Endothelial cell of umbilical vein (primary cell): ENCODE data around the gene PGS1. TPM values are rescaled to one million over a fixed set of nuclear protein-coding genes. Genes with fewer than 3 reads are reported as not detected.

Experiments used
- BruUV-seq: library from RNA; stranded (reverse); fragments of 400-500 nt; replicated peaks from 2 replicates; lab custom pipeline; 2021; lab: Mats Ljungman, UMichigan
- CTCF ChIA-PET: fragments of 300-600, 350-600 bp; sonication (Branson Sonifier 250); formaldehyde crosslinking; loops from one replicate; lab custom pipeline; 2021; ENCODE audit warnings: antibody characterized with exemption, inconsistent platforms; lab: Charles Lee
- POLR2A ChIA-PET: fragments of 300-600, 350-600 bp; sonication (Branson Sonifier 250); formaldehyde crosslinking; loops from one replicate; lab custom pipeline; 2021; ENCODE audit warnings: antibody characterized with exemption, inconsistent platforms; lab: Charles Lee
- DNase-seq: peaks from one replicate; pipeline ENCODE4 v3.0.0-alpha.2; 2011; ENCODE audit warnings: low read depth, low spot score
- FAIRE-seq: peaks from 2 replicates; lab custom pipeline; 2011; peaks lifted over from hg19 to GRCh38; lab: Jason Lieb, UNC
- H2AFZ ChIP-seq: 2 replicates; pipeline ENCODE4 v1.6.0; 2012; ENCODE audit warnings: low read depth, low read length, control low read depth, inconsistent platforms
- H3K27ac ChIP-seq: 2 replicates; pipeline ENCODE4 v1.5.1; 2011; ENCODE audit warnings: low read depth, mild to moderate bottlenecking, control low read depth, low read length, moderate library complexity; ENCODE audit not compliant: insufficient read depth
- H3K27me3 ChIP-seq, 2 experiments: 2 replicates each; pipeline versions ENCODE4 v1.6.0 to v1.6.1; 2011; ENCODE audit warnings: low read length in 2 of 2, mixed read lengths in 1 of 2; ENCODE audit not compliant: control insufficient read depth in 2 of 2, insufficient read depth in 2 of 2
- H3K36me3 ChIP-seq, 2 experiments: 2 replicates in 1 of 2; 3 replicates in 1 of 2; pipeline ENCODE4 v1.5.1; 2011; ENCODE audit warnings: low read length in 2 of 2, mild to moderate bottlenecking in 1 of 2, moderate library complexity in 1 of 2; ENCODE audit not compliant: control insufficient read depth in 2 of 2, insufficient read depth in 2 of 2; ENCODE audit errors: extremely low read depth in 1 of 2
- H3K4me1 ChIP-seq: 3 replicates; pipeline ENCODE4 v1.5.1; 2011; ENCODE audit warnings: mild to moderate bottlenecking, low read length; ENCODE audit not compliant: control insufficient read depth, insufficient read depth; ENCODE audit errors: extremely low read depth
- H3K4me2 ChIP-seq: 2 replicates; pipeline ENCODE4 v1.6.1; 2011; ENCODE audit warnings: low read length, control low read depth, mixed read lengths; ENCODE audit not compliant: insufficient read depth
- H3K4me3 ChIP-seq, 3 experiments: fragments of 200-600 bp in 1 of 3; sonication (generic), shearing (Covaris generic) in 1 of 3; replicated peaks in 1 of 3; 2 replicates each; pipeline ENCODE4 v1.5.1; 2011 to 2016; ENCODE audit warnings: control low read depth in 3 of 3, low read length in 3 of 3, mild to moderate bottlenecking in 2 of 3, inconsistent platforms in 1 of 3, low read depth in 1 of 3, moderate library complexity in 1 of 3; ENCODE audit not compliant: insufficient read depth in 1 of 3
- H3K79me2 ChIP-seq: 2 replicates; pipeline ENCODE4 v1.6.0; 2012; ENCODE audit warnings: low read length, inconsistent platforms; ENCODE audit not compliant: control insufficient read depth, insufficient read depth
- H3K9ac ChIP-seq: replicated peaks from 2 replicates; pipeline ENCODE3; 2011; ENCODE audit warnings: low read length, control low read depth; ENCODE audit not compliant: insufficient read depth; ENCODE audit errors: extremely low read depth
- H3K9me1 ChIP-seq: replicated peaks from 3 replicates; pipeline ENCODE4 v1.6.0; 2011; ENCODE audit warnings: mild to moderate bottlenecking, low read length; ENCODE audit not compliant: control insufficient read depth, insufficient read depth; ENCODE audit errors: extremely low read depth
- H3K9me3 ChIP-seq: replicated peaks from 2 replicates; pipeline ENCODE4 v1.5.1; 2012; ENCODE audit warnings: low read length, inconsistent platforms; ENCODE audit not compliant: control insufficient read depth, insufficient read depth
- H4K20me1 ChIP-seq: replicated peaks from 2 replicates; pipeline ENCODE3; 2011; ENCODE audit warnings: mild to moderate bottlenecking, low read length; ENCODE audit not compliant: control insufficient read depth, insufficient read depth; ENCODE audit errors: extremely low read depth
- CTCF ChIP-seq, 2 donors: IDR thresholded peaks; 1 replicate in 1 of 2; 2 replicates in 1 of 2; pipeline ENCODE4 v1.5.1; 2011; ENCODE audit warnings: low read length in 2 of 2, mild to moderate bottlenecking in 2 of 2, moderate library complexity in 2 of 2, control low read depth in 1 of 2, inconsistent platforms in 1 of 2, low read depth in 1 of 2; ENCODE audit not compliant: insufficient read depth in 1 of 2; ENCODE audit errors: extremely low read depth in 1 of 2
- EZH2 ChIP-seq: IDR thresholded peaks from 2 replicates; pipeline ENCODE4 v1.6.1; 2012; ENCODE audit warnings: borderline replicate concordance, low read depth, mild to moderate bottlenecking, moderate library complexity, low read length, inconsistent platforms; ENCODE audit not compliant: severe bottlenecking
- FOS ChIP-seq: IDR thresholded peaks from 2 replicates; pipeline ENCODE4 v1.6.1; 2011; ENCODE audit warnings: mild to moderate bottlenecking, low read length, moderate library complexity, borderline replicate concordance; ENCODE audit not compliant: insufficient read depth
- GATA2 ChIP-seq: IDR thresholded peaks from 2 replicates; pipeline ENCODE4 v1.7.0; 2011; ENCODE audit warnings: low read depth, mild to moderate bottlenecking, moderate library complexity, mixed read lengths, low read length; ENCODE audit not compliant: insufficient read length, insufficient read depth
- JUN ChIP-seq: IDR thresholded peaks from 2 replicates; pipeline ENCODE4 v1.6.1; 2011; ENCODE audit warnings: borderline replicate concordance, low read depth; ENCODE audit not compliant: insufficient read length, insufficient read depth
- MAX ChIP-seq: IDR thresholded peaks from 2 replicates; pipeline ENCODE4 v1.6.1; 2011; ENCODE audit not compliant: insufficient read depth, insufficient read length
- dilution Hi-C: fragments of 300-500 bp; cut with MboI; formaldehyde crosslinking; loops from one replicate; pipeline ENCODE4 v1.15.0; 2019; ENCODE audit warnings: low sequenced_read_pairs; ENCODE audit not compliant: extremely low pct_ligation_motif_present
- intact Hi-C: fragments of 100-400 bp; cut with micrococcal nuclease; formaldehyde crosslinking; loops from one replicate; pipeline ENCODE4 v1.10.0; 2022
- polyA plus RNA-seq, 4 experiments: library from polyadenylated mRNA; depleted of rRNA in 3 of 4; stranded (reverse) in 3 of 4; unstranded in 1 of 4; fragments of >200 nt; gene quantifications; 2 replicates each; pipeline versions ENCODE4 v1.2.1 to v1.2.3, GENCODE V29; 2011 to 2012; ENCODE audit warnings: missing spikeins in 1 of 4
- total RNA-seq: library from RNA; stranded (reverse); gene quantifications from 2 replicates; pipeline ENCODE4 v1.2.3, GENCODE V29; 2021

PGS1 gene
- total and polyA plus RNA-seq, 2 donors (not counting 3 experiments of a cell fraction or from before 2014, with no cell fraction given) = 50.8 to 66.0 TPM

DNA sequence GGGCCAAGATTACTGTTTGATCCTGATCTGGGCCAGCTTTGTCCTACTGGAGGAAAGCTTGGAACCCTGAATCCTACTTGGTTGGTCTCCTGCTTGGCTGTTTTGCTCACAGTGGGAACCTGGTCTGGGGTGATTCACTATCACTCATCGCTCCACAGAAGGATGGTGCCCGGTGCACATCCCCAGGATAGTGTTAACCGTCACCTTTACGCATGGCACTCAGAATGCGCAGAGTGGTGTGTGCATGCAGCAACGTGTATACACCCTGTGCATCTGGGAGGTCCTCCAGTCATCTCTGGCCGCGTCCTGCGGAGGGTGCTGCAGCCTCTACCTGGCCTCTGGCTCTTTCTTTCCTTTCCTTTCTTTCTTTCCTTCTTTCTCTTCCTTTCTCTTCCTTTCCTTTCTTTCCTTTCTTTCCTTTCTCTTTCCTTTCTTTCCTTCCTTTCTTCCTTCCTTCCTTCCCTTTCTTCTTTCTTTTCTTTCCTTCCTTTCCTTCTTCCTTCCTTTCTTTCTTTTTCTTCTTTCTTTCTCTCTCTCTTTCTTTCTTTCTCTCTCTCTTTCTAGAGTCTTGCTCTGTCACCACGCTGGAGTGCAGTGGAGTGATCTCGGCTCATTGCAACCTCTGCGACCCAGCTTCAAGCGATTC, 31.7 kb upstream of the PGS1 start:
- ChIA-PET CTCF (no interaction called here), POLR2A (no interaction called here)
- no peak for FAIRE-seq
- H3K4me2 ChIP-seq = no peak overlapping the region
- H3K79me2 ChIP-seq = no peaks in the 10 kb centered on the region
- TF ChIP-seq JUN = no peak
- no peak for TF ChIP-seq EZH2
- TF ChIP-seq MAX = no peak
- TF ChIP-seq FOS = no peak
- TF ChIP-seq GATA2 = no peak
- no peak for TF ChIP-seq CTCF (IDR thresholded peaks at IDR 0.05; ENCODE audit: extremely low read depth in 1 of 2, insufficient read depth in 1 of 2, low read depth in 1 of 2, low read length in 2 of 2)
- H3K36me3 ChIP-seq = no peaks in the 10 kb centered on the region
- peaks cover 41% of the 10 kb centered on the region for H3K4me1 ChIP-seq
- H3K9me1 ChIP-seq = no peaks in the 10 kb centered on the region
- no TSS peak for BruUV-seq
- no peak overlapping the region for H3K4me3 ChIP-seq
- dilution Hi-C loops = no loop called here
- DNase-seq = no peak
- intact Hi-C loops = no loop called here
- H3K9ac ChIP-seq = no peak overlapping the region
- no peak overlapping the region for H3K27ac ChIP-seq
- no peak overlapping the region for H2AFZ ChIP-seq
- H3K9me3 ChIP-seq = no peaks in the 10 kb centered on the region
- H4K20me1 ChIP-seq = no peaks in the 10 kb centered on the region
- no peaks in the 10 kb centered on the region for H3K27me3 ChIP-seq
